C1 segment of cervical spinal cord (tissue), 14 donors: Measurements from ENCODE around the gene LBH.
"Not testable (repeated sequence)": the region's sequence is repeated elsewhere in the genome, so short reads cannot be mapped to it uniquely, and the experiment has no call there.

ENCODE experiments used
- DNase-seq, 14 donors: peaks; one replicate each; lab custom pipeline; 2025; lab: John Stamatoyannopoulos, UW

LBH gene

GRCh38 chr2:30257266-30258214 is 26.2 kb downstream of the LBH start:
- DNase-seq: no peak

DNA sequence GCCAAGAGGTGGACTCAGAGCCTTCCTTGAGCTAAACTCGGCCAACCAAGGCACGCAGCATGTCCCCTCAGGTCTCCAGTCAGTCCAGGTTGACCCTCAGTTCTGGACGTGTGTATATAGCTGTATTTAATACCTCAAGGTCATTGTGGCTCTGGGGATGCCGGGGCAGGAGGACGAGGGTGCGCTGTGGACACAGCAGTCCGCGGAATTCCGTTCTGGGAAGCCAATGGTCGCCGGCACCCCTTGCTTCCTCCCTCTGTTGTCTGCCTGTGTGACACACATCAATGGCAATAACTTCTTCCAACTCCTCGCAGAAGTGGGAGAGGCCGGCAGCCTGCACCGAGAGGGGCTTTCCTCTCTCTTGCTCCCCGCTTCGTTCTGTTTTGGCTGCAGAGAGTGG is 27.7 kb downstream of the LBH start:
- DNase-seq: no peak

- no peak for DNase-seq
These were observed 28.7 kb downstream of the LBH start for GRCh38 chr2:30259827-30260679.

DNA sequence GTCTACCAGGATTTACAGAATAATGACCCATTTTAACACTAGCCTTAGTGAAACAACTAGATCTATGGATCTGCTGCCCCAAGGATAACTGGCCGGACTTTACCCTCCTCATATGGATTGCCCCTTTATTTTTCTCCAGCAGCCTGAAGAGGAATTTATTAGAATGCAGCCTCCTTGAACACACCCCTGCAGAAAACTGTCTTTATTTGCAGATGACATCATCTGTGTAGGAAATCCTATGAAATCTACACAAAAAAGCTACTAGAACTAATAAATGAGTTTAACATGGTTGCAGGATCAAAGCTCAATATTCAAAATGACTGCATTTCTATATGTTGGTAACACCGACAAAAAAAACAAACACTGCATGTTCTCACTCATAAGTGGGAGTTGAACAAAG is 29.6 kb downstream of the LBH start:
- no peak for DNase-seq

GRCh38 chr2:30261695-30262211 is 30.4 kb downstream of the LBH start:
- DNase-seq: no peak

- no peak for DNase-seq
These were observed 31.5 kb downstream of the LBH start for GRCh38 chr2:30262716-30263309.

DNA sequence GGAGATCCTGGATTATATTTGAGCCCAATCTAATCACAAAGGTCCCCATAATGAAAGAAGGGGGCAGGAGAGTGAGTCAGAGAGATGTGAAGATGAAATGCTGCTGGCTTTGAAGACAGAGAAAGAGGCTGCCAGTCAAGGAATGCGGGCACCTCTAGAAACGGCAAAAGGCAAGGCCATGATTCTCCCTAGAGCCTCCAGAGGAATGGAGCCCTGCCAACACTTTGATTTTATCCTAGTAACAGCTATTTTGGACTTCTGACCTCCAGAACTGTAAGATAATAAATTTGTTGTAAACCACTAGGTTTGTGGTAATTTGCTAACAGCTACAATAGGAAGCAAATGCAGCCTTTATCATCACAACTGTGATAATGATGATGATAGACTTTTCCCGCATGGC is 32.9 kb downstream of the LBH start:
- DNase-seq: no peak

DNA sequence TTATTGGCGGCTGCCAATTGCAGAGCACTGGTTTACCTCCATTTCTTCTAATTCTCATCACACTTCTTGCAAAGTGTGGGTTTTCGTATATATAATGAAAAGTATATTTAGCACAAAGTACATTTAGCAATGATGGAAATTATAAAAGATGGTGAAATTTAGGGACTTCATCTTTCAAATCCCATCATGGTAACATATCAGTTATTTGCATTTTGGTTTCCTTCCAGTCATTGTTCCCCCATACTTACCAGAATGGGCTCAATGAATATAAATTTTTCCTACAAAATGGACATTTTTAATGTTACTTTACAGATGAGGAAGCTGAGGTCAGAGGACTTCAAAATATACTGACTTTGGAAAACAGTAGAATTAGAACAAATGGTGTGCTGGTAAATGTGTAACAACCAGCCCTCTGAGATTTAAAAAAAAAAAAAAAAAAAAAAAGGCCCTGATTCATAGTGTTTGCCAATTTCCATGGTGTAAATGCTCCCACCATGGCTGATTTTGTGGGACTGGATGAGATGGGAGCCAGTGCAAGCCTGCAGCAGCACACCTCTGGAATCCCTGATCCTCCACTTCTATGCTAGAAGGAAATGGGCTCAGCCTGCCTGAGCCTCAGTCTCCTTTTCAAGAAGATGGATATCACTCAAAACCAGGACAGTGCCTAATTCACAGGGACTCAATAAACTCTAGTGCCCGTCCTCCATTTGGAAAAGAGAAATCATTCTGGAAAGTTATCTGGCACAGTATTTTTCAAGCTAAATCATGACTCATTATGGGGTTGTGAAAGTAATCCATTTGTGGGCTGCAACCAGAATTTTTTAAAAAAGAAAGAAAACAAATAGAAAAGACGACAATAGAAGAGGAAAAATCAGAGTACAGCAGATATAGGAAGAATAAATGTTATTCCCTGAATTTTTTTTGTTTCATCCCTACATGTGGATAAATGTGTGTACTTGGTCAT is 34.0 kb downstream of the LBH start:
- DNase-seq: no peak

- DNase-seq: no peak
These were observed 34.8 kb downstream of the LBH start for GRCh38 chr2:30266051-30266621.

DNA sequence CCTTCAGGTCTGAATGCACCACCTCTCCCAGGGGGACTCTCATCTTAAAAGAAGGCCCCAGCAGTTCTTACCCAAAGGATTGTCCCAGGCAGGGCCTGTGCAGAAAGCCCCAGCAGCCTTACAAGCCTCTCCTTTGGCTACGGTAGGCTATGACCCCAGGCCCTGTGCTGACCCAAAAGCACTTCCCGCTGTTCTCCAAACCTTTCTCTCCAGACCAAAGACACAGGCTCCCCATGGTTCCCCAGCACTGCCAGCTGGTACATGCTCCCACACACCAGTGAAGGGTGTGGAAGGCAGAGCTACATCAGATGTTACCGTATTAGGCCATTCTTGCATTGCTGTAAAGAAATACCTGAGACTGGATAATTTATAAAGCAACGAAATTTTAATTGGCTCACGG is 35.4 kb downstream of the LBH start:
- DNase-seq: no peak

DNA sequence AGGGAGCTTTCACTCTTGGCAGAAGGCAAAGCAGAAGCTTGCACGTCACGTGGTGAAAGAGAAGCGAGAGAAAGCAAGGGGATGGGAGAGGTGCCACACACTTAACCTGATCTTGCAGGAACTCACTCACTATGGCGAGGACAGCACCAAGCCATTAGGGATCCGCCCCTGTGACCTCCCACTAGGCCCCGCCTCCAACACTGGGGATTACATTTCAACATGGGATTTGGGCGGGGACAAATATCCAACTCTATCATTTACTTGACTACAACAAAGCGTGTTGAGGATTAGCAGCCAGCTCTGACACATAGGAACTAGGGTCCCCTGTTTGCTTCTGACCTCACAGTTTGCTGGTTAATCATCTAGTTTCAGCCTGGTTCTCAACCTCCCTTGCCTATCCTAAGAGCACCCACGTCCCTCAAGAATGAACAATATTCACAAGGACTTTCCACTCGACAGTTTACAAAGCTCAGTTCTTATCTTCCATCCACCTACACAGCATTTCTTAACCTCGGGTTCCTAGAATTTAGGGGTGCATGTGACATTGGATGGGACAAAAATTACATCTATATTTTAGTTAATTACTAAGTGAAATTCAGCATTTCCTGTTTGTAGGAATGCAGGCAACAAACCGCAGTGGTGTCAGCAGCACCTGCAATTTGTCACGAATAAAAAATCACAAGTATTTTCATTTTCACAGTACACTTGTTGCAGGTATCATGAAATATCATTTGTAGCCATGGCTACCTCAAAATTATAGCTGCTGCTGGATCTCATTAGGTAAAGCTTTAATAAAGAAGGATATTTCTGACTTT is 36.0 kb downstream of the LBH start:
- no peak for DNase-seq

DNA sequence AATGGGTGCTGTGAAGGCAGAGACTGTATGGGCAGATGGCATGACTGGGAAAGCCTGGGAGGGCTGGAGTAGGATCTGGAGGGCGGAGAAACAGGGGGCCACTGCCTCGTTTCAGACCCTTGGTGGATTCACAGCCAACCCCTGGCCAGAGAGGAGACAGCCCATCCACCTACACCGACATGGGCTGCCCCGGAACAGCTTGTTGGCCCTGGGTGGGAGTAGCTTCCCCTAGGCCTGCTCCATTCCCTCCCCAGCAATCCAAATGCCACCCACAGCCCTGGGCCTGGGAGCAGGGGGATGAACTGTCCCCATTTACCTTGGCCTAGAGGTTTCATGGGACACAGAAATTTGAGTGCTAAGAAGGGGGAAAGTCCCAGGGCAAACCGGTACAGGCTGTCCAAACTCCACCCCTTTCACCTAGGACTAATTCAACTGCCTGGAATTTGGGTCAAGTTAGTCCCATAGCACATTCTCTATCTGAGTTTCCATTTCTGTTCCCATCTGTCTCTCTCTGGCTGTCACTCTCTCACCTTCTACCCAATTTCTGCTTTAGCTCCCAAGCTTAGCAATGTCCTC is 37.0 kb downstream of the LBH start:
- no peak for DNase-seq

DNA sequence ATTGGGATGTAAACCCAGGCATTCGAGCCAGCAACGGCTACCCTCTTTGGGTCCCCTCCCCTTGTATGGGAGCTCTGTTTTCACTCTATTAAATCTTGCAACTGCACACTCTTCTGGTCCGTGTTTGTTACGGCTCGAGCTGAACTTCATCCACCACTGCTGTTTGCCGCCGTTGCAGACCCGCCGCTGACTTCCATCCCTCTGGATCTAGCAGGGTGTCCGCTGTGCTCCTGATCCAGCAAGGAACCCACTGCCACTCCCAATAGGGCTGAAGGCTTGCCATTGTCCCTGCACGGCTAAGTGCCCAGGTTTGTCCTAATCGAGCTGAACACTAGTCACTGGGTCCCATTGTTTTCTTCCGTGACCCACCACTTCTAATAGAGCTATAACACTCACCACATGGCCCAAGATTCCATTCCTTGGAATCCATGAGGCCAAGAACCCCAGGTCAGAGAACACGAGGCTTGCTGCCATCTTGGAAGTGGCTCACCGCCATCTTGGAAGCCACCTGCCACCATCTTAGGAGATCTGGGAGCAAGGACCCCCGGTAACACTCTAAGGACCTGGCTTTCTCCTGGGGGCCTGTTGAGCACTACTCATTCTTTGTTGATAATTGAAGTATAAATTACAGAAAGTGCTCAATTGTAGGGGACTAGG is 37.9 kb downstream of the LBH start:
- DNase-seq: not testable (repeated sequence)

- DNase-seq: no peak
These were observed 38.4 kb downstream of the LBH start for GRCh38 chr2:30269771-30270145.

DNA sequence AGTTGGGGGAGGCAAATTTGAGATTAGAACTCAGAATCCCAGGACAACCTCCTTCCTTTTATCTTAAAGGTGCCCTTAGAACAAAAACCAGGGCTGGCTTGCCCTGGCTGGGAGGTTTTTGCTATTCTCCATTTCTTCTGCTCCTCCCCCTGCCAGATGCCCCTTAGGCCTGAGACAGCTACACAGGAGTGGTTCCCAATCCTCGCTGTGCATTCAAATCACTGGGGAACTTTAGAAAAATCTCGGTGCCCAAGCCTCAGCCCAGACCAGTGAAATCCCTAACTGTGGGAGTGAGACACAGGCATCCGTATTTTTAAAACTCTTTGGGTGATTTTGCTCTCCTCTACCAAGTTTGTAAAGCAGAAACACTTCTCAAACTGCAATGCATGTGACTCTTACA is 38.8 kb downstream of the LBH start:
- no peak for DNase-seq

DNA sequence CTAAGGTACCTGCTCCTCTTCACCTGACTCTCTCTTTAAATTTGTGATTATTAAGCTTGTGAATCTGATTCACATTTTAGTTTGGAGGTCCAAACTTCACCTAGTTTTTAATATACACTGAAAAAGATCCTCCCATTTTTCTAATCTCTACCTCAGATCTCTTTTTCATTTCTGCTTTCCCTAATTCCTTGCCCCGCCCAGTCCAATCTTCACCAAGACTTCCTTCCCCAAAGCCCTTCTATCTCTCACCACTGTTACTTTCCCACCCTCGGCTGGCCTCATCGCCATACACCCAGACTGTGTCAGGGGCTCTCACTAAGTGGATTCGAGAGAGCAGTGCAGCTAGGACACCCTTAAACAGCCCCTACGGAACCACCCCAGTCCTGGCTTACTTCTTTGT is 40.0 kb downstream of the LBH start:
- DNase-seq: no peak

DNA sequence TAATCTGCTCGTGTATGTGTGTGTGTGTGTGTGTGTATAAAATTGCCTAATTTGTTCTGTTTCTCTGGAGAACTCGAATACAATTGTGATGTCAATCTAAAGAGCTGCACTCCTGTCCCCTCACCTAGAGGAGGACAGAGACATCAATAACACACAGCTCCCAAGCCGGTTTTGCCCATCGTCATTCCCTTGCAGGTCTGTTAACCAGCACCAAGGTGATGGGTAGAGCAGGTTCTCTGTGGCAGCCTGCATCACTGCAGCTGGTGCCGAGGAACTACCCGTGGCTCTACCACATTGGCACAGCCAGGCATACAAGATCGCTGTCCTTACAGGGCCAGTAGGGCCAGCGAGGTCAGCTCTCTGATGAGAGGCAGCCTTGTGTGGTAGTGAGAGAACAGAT is 41.0 kb downstream of the LBH start:
- no peak for DNase-seq

- DNase-seq: no peak
These were observed 41.6 kb downstream of the LBH start for GRCh38 chr2:30272761-30273573.
